Breast epithelium (tissue), 3 donors: Measurements from ENCODE around the gene MYLK2.

Experiments used
- POLR2A ChIP-seq: fragments of 450-650 bp; IDR thresholded peaks from one replicate; pipeline ENCODE4 v1.6.1; 2016; ENCODE audit warnings: antibody characterized with exemption, mild to moderate bottlenecking, moderate library complexity
- POLR2AphosphoS5 ChIP-seq, 3 donors: sonication (generic); formaldehyde crosslinking; IDR thresholded peaks; one replicate each; pipeline ENCODE4 v1.6.1; 2017; ENCODE audit warnings: antibody characterized with exemption in 3 of 3
- TF ChIP-seq, protein P1 (sequence below), 3 donors: fragments of 450-650 bp; IDR thresholded peaks; one replicate each; pipeline ENCODE4 v1.5.1; 2016 to 2017; ENCODE audit warnings: antibody characterized with exemption in 3 of 3, mild to moderate bottlenecking in 3 of 3, moderate library complexity in 3 of 3

DNA sequence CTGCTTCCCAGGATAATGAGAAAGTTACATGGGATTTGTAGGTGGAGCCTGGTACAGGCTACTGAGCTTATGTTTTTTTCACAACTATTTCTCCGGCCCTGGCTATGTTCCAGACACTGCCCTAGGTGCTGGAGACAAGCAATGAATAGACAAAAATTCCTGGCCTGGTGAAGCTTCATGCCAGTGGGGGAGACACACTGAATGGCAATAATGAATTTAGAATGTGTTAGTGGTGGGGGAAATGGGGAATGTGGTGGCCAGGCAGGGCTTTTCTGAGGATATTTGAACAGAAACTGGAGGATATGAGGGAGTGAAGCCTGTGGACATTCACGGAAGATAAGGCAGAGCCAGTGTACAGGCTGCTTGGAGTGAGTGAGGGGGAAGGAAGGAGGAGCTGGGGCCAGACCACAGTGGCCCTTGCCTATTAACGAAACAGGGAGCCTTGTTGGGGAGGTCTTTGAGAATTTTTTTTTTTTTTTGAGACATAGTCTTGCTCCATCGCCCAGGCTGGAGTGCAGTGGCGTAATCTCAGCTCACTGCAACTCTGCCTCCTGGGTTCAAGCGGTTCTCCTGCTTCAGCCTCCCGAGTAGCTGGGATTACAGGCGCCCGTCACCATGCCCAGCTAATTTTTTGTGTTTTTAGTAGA, 19.6 kb downstream of the MYLK2 start:
- TF ChIP-seq, protein P1, sequence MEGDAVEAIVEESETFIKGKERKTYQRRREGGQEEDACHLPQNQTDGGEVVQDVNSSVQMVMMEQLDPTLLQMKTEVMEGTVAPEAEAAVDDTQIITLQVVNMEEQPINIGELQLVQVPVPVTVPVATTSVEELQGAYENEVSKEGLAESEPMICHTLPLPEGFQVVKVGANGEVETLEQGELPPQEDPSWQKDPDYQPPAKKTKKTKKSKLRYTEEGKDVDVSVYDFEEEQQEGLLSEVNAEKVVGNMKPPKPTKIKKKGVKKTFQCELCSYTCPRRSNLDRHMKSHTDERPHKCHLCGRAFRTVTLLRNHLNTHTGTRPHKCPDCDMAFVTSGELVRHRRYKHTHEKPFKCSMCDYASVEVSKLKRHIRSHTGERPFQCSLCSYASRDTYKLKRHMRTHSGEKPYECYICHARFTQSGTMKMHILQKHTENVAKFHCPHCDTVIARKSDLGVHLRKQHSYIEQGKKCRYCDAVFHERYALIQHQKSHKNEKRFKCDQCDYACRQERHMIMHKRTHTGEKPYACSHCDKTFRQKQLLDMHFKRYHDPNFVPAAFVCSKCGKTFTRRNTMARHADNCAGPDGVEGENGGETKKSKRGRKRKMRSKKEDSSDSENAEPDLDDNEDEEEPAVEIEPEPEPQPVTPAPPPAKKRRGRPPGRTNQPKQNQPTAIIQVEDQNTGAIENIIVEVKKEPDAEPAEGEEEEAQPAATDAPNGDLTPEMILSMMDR (IDR thresholded peaks at IDR 0.05): no peak
- TF ChIP-seq POLR2A (no peak), POLR2AphosphoS5 (IDR thresholded peaks at IDR 0.05) (no peak)
